GM23338 (cell line): ENCODE data around the gene WWOX. TPM values are rescaled to one million over a fixed set of nuclear protein-coding genes. Genes with fewer than 3 reads are reported as not detected.

Source experiments
- ATAC-seq: fragments of 200-7000 bp; cut with Tn5 transposase; 3 replicates; pipeline ENCODE4 v1.9.1; 2020
- DNase-seq: peaks from one replicate; pipeline ENCODE4 v3.0.0-alpha.2; 2015; ENCODE audit warnings: low spot score
- H2AFZ ChIP-seq: fragments of 200-600 bp; sonication (generic); 2 replicates; pipeline ENCODE4 v1.8.0; 2016; ENCODE audit warnings: antibody characterized with exemption, mild to moderate bottlenecking, moderate library complexity
- H3F3A ChIP-seq: fragments of 200-600 bp; sonication (generic); replicated peaks from 2 replicates; pipeline ENCODE4 v1.8.0; 2017; ENCODE audit warnings: antibody characterized with exemption, mixed run types, low read depth
- H3K27ac ChIP-seq: fragments of 200-600 bp; sonication (generic); 2 replicates; pipeline ENCODE4 v1.6.1; 2016; ENCODE audit warnings: low read depth
- H3K27me3 ChIP-seq: fragments of 200-600 bp; sonication (generic); 2 replicates; pipeline ENCODE4 v1.8.0; 2016; ENCODE audit warnings: mild to moderate bottlenecking, mixed run types, moderate library complexity; ENCODE audit not compliant: insufficient read depth
- H3K36me3 ChIP-seq: fragments of 200-600 bp; sonication (generic); 2 replicates; pipeline ENCODE4 v1.8.0; 2016; ENCODE audit warnings: mild to moderate bottlenecking; ENCODE audit not compliant: insufficient read depth
- H3K4me1 ChIP-seq: fragments of 200-600 bp; sonication (generic); 2 replicates; pipeline ENCODE4 v1.8.0; 2016; ENCODE audit warnings: mild to moderate bottlenecking, moderate library complexity; ENCODE audit not compliant: insufficient read depth
- H3K4me2 ChIP-seq: fragments of 200-600 bp; sonication (generic); 2 replicates; pipeline ENCODE4 v1.7.1; 2017; ENCODE audit warnings: mixed run types
- H3K4me3 ChIP-seq: fragments of 200-600 bp; sonication (generic); 2 replicates; pipeline ENCODE4 v1.6.1; 2016; ENCODE audit warnings: mixed run types
- H3K79me2 ChIP-seq: fragments of 200-600 bp; sonication (generic); replicated peaks from 2 replicates; pipeline ENCODE4 v1.8.0; 2017; ENCODE audit warnings: mild to moderate bottlenecking; ENCODE audit not compliant: insufficient read depth
- H3K9me2 ChIP-seq: fragments of 200-600 bp; sonication (generic); 2 replicates; pipeline ENCODE4 v1.8.0; 2017; ENCODE audit not compliant: insufficient read depth
- H4K20me1 ChIP-seq: fragments of 200-600 bp; sonication (generic); replicated peaks from 2 replicates; pipeline ENCODE4 v1.8.0; 2017; ENCODE audit warnings: mild to moderate bottlenecking; ENCODE audit not compliant: insufficient read depth
- H3K27ac Mint-ChIP-seq: 2 replicates; pipeline ENCODE4 v1.8.0; 2020; ENCODE audit warnings: inconsistent platforms, mild to moderate bottlenecking, moderate library complexity, mixed read lengths
- H3K27me3 Mint-ChIP-seq: 3 replicates; pipeline ENCODE4 v1.8.0; 2022; ENCODE audit warnings: low read depth, mild to moderate bottlenecking, moderate library complexity, mixed read lengths, inconsistent platforms; ENCODE audit not compliant: insufficient read depth, poor library complexity
- H3K36me3 Mint-ChIP-seq: 3 replicates; pipeline ENCODE4 v1.8.0; 2021; ENCODE audit warnings: low read depth, mild to moderate bottlenecking, inconsistent platforms, moderate library complexity, mixed read lengths
- H3K4me1 Mint-ChIP-seq: 3 replicates; pipeline ENCODE4 v1.8.0; 2020; ENCODE audit warnings: mild to moderate bottlenecking, inconsistent platforms, mixed read lengths
- H3K4me3 Mint-ChIP-seq: 3 replicates; pipeline ENCODE4 v1.8.0; 2021; ENCODE audit warnings: moderate library complexity, mild to moderate bottlenecking, inconsistent platforms, mixed read lengths
- H3K9me3 Mint-ChIP-seq: 3 replicates; pipeline ENCODE4 v1.8.0; 2020; ENCODE audit warnings: moderate library complexity, mild to moderate bottlenecking, inconsistent platforms, mixed read lengths
- CTCF ChIP-seq, 2 experiments: fragments of 200-600 bp in 1 of 2; sonication (generic) in 1 of 2; conservative IDR thresholded peaks; 2 replicates each; pipeline versions ENCODE4 v1.5.1 to v1.6.1; 2016 to 2017; ENCODE audit warnings: antibody characterized with exemption in 2 of 2, low read depth in 2 of 2, mild to moderate bottlenecking in 2 of 2, moderate library complexity in 1 of 2
- POLR2AphosphoS5 ChIP-seq: IDR thresholded peaks from 2 replicates; pipeline ENCODE4 v1.6.1; 2016; ENCODE audit warnings: antibody characterized with exemption, low read depth
- ZNF114 ChIP-seq: fragments of 250-450 bp; sonication (Bioruptor Pico); IDR thresholded peaks from 2 replicates; pipeline ENCODE4 v1.5.0; 2020; ENCODE audit warnings: mild to moderate bottlenecking, moderate library complexity
- ZNF462 ChIP-seq: fragments of 250-450 bp; sonication (Bioruptor Pico); IDR thresholded peaks from 2 replicates; pipeline ENCODE4 v1.5.0; 2020; ENCODE audit warnings: mild to moderate bottlenecking, moderate library complexity
- polyA plus RNA-seq: library from polyadenylated mRNA; unstranded; fragments of >200 nt; fragmentation: Nextera tagmentation; extraction: Ambion mirVana; gene quantifications from 2 replicates; pipeline ENCODE4 v1.2.1, GENCODE V29; 2016
- total RNA-seq: library from RNA; depleted of rRNA; stranded (reverse); fragments of >200 nt; shearing (Covaris generic); gene quantifications from 2 replicates; pipeline ENCODE4 v1.2.3, GENCODE V29; 2014

The WWOX gene
- total and polyA plus RNA-seq, 2 experiments from 2014 or later = 10.0 to 19.3 TPM

- TF ChIP-seq ZNF462 = no peak
- no peak for TF ChIP-seq POLR2AphosphoS5
- TF ChIP-seq ZNF114 = no peak
Observed at GRCh38 chr16:78198288-78198687, 98.8 kb downstream of the WWOX start (continued).

- Histone ChIP-seq H4K20me1 (no peaks in the 10 kb centered on the region), H3K9me2 (0 out of 2 replicates have a peak, but pooled peaks cover 4% of the 10 kb centered on the region), H2AFZ (no peak overlapping the region), H3K4me1 (peaks cover 16% of the 10 kb centered on the region; the same call in 1 of the 2 replicates), H3K27me3 (no peaks in the 10 kb centered on the region), H3F3A (no peaks in the 10 kb centered on the region), H3K79me2 (no peaks in the 10 kb centered on the region), H3K27ac (no peak overlapping the region), H3K36me3 (no peaks in the 10 kb centered on the region), H3K4me2 (no peak overlapping the region), H3K4me3 (no peak overlapping the region)
- DNase-seq (no peak), ATAC-seq (no peak; the same call in 2 of the 3 replicates)
- no peaks in the 10 kb centered on the region for H3K9me3 Mint-ChIP-seq
- H3K27ac Mint-ChIP-seq = 0 out of 2 replicates have a peak overlapping the region, but pooled peaks have one; percentile 9
- no peak for TF ChIP-seq CTCF (conservative IDR thresholded peaks at IDR 0.05; ENCODE audit: low read depth in 2 of 2)
- no peak for TF ChIP-seq ZNF462
- peaks cover 24% of the 10 kb centered on the region; the same call in 2 of the 3 replicates for H3K4me1 Mint-ChIP-seq
- no peak overlapping the region for H3K4me3 Mint-ChIP-seq
- no peaks in the 10 kb centered on the region for H3K36me3 Mint-ChIP-seq
- H3K27me3 Mint-ChIP-seq = no peaks in the 10 kb centered on the region
Observed at GRCh38 chr16:78199325-78200022, 100.0 kb downstream of the WWOX start.
